Head of caudate nucleus (tissue), 42 donors: ENCODE data around the gene OR1K1.
"Not testable (repeated sequence)": the region's sequence is repeated elsewhere in the genome, so short reads cannot be mapped to it uniquely, and the experiment has no call there.

ENCODE experiments used
- DNase-seq, 42 donors: peaks; one replicate each; pipeline versions ENCODE4 v3.0.0 to v3.0.0-alpha.2; 2020 to 2021; ENCODE audit warnings: mixed read lengths in 7 of 42
- intact Hi-C: fragments of 100-400 bp; cut with DNase I; formaldehyde crosslinking; loops from one replicate; pipeline ENCODE4 v1.15.0; 2022

The OR1K1 gene

DNA sequence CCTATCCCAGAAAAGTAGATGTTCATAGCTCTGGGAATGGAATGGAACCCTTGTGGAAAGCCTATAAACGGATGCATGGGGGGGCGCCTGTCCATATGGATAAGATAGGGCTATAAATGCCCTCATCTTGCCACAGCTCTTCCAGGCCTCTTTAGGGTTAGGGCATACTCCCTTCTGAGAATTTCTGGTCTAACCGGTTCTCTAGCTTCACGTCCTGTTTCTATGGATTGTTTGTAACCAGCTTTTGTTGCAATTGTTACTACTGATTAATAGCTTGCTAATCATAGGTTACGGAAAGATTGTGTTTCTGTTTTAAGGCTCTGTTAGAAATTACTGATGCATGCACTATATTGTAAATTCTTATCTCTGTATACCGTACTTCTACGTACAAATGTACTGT is 9.3 kb downstream of the OR1K1 start:
- DNase-seq, intact Hi-C loops: not testable (repeated sequence)

- DNase-seq = peak; percentile 31 to 92 (median 81)
- intact Hi-C loops = loop anchor here (5.0 to 10.0 kb wide), 3 partner anchors 348 to 716 kb away; partner anchors contain the start of gene TTLL11
Observed at GRCh38 chr9:122810306-122810946, 10.5 kb downstream of the OR1K1 start.

DNA sequence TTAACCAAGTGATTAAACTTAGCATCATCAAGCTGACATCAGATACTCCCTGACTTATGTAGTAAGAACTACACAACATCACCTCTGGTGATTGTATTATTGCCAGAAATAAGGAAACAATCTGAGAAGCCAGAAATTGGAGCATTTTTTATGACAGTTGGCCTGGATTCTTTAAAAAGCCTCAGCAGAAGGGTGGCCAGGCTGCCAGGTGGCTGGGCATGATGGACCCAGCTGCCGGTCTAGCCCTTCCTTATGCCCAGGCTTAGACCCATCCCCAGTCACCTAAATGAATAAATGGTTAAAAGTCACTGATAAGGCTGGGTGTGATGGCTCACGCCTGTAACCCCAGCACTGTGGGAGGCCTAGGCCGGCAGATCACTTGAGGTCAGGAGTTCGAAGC is 12.8 kb downstream of the OR1K1 start:
- no peak for DNase-seq
- intact Hi-C loops = loop anchor here (5.0 to 10.0 kb wide), 3 partner anchors 350 to 718 kb away; partner anchors contain the start of gene TTLL11

GRCh38 chr9:122814545-122814944 is 14.6 kb downstream of the OR1K1 start:
- no peak for DNase-seq
- intact Hi-C loops = loop anchor here (5.0 to 10.0 kb wide), 3 partner anchors 352 to 720 kb away; partner anchors contain the start of gene TTLL11

DNA sequence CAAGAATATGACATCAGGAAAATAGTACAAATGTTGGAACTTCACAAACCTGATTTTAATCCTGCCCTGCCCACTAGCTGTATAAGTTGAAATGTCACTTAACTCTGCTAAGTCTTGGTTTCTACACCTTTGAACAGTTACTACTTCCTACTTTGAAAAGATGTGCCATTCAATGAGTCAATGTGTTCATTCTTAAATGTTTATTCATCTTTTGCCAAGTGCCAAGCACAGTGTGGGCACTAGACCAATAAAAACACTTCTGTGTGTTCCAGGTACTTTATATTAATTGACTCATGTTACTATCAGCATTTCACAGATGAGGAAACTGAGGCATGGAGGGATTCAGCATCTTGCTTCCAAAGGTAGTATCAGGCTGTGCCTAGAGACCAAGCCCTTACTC is 15.6 kb downstream of the OR1K1 start:
- intact Hi-C loops = loop anchor here (10.0 kb wide), 2 partner anchors 691 to 721 kb away; partner anchors contain the start of gene TTLL11
- DNase-seq = no peak

DNA sequence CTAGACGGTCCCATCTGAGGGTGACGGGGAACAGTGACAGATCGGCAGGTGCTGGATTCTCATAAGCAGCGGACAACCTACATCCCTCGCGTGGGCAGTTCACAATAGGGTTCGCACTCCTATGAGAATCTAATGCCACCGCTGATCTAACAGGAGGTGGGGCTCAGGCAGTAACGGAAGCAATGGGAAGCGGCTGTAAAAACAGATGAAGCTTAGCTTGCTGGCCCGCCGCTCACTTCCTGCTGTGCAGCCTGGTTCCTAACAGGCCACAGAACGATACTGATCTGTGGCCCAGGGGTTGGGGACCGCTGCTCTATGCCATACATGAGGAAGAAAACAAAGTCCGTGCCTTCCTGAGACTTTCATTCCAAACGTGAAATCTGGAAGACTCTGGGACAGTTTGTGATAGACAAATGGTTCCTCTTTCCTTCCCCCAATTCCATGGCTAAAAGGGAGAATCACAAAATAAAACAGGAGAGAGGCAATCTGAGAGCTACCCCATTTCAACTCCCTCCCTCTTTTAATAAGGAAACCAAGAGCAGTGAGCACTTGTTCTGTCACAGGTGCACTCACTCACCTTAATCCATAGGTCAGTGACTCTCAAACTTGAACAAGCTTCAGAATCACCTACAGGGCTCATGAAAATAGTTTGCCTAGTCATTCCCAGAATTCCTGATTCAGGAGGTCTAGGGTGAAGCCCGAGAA is 16.4 kb downstream of the OR1K1 start:
- peak in 5 of 42 donors; percentile 15 to 52 (median 23) for DNase-seq
- intact Hi-C loops = loop anchor here (10.0 kb wide), 2 partner anchors 692 to 722 kb away; partner anchors contain the start of gene TTLL11

DNA sequence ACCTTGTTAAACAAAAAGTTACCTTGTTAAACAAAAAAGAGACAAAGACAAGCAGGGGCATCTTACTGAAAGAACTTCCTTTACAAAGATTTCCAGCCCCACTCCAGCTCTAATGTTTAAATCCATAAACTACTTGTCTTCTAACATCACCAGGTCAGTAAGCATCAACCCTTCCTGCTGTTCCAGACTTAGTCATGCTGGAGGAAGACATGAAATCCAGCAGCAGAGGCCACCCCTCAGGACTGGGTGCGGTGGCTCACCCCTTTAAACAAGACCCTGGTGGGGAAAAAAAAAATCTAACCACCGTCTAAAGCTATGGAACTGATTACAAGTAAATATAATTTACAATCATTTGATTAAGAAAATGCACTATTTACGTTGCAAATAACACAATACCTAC is 19.4 kb downstream of the OR1K1 start:
- no peak for DNase-seq
- intact Hi-C loops = loop anchor here (10.0 kb wide), 2 partner anchors 695 to 725 kb away; partner anchors contain the start of gene TTLL11

DNA sequence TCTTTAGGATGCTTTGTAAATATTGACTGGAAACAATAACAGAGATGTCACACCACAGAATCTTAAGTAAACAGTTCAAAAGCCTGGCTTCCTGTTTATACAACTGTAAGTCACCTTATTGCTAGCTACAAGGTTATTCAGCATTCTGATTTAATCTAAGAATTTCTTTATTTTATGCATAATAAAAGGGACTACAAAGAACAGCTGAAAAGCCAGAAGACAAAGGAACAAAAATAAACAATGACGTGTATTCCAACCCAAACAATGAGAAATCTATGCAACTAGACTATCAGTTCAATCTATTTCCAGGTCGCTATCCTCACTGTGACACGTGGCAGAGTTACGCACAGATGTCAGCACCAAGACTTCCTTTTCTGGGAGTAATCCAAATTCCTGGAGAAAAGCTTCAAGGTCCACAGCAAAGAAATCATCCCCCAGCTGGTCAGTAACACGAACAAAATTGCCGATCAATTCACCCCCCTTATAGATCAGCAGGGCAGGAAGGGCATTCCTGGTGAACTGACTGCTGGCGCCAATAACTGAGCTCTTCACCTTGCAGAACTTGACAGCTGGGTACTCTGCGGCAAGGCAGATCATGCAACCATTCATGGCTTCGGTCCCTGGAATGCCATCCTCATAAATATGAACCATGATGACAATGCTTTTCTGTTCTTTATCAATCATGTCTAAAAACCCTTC is 20.0 kb downstream of the OR1K1 start:
- intact Hi-C loops = loop anchor here (10.0 kb wide), 2 partner anchors 695 to 725 kb away; partner anchors contain the start of gene TTLL11
- DNase-seq = peak in 1 of 42 donors; percentile 15

DNA sequence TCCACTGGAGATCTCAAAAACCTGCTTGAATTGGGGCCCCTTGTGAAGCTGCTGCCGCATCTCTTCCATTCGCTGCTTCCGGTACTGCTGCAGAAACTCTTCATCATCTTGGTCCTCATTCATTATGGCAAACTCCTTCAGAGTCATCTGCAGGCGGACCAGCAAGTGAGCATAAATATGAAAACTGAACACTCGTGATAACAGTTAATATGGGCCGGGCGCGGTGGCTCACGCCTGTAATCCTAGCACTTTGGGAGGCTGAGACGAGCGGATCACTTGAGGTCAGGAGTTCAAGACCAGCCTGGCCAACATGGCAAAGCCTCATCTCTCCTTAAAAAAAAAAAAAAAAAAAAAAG is 20.5 kb downstream of the OR1K1 start:
- intact Hi-C loops = no loop called here
- DNase-seq = no peak

DNA sequence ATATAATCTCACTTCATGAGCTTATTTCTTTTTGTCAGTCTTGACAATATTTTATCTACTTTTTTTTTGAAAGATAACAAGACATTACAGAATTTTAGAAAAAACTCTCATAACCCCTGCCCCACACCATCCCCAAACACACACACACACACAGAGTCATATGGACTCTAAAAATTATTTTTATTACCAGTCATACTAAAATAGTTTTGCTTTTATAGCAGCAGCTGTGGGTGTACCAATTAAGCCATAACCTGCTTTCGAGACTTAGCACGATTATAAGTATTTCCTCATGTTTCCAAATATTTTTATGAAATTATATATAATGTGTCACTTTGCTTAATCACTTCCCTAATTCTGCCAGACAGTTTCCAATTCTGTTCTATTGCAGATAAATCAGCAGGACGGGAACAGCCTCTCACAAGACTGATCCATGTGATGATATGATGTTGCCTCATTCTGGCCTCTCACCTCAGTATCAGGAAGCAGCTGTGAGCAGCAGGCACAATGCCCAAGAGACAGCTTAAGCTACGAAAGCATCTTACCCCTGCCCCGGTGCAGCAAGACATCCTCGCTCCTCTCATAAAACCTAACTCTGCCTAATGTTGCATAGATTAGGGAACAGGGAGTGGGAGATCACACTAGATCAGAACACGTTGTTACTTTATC is 21.5 kb downstream of the OR1K1 start:
- DNase-seq = peak in 35 of 42 donors; percentile 13 to 81 (median 48)
- intact Hi-C loops = no loop called here

- intact Hi-C loops = no loop called here
- DNase-seq = no peak
Observed at GRCh38 chr9:122822056-122822455, 22.1 kb downstream of the OR1K1 start.

DNA sequence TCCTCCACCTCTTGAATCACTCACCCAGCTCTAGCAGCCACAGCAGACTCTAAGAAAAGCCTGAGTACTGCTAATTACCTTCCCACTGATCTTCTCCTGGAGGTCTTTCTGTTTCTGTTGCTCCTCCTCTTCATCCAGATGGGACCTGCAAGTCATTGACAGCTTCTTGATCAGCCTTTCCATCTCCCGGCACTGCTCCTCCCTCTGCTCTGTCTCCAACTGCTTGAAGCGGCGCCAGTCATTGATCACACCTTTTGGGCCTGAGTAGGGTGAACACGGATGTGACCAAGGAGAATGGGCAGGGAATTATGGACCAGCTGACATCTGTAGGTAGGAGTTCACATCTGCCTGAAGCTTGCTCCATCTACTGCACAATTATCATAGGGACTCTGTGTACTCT is 23.0 kb downstream of the OR1K1 start:
- intact Hi-C loops = no loop called here
- DNase-seq = peak in 6 of 42 donors; percentile 11 to 48 (median 24)

- DNase-seq = peak in 3 of 42 donors; percentile 16 to 20 (median 20)
- intact Hi-C loops = loop anchor here (2.0 kb wide), 1 partner anchor 77 kb away; the partner anchor contains the start of gene RC3H2
Observed at GRCh38 chr9:122827761-122828093, 27.8 kb downstream of the OR1K1 start.

- not testable (repeated sequence) for DNase-seq
- intact Hi-C loops = loop anchor here (2.0 kb wide), 1 partner anchor 76 kb away; the partner anchor contains the start of gene RC3H2
Observed at GRCh38 chr9:122828965-122829284, 29.0 kb downstream of the OR1K1 start.

- intact Hi-C loops = no loop called here
- DNase-seq = no peak
Observed at GRCh38 chr9:122832194-122832593, 32.3 kb downstream of the OR1K1 start.

DNA sequence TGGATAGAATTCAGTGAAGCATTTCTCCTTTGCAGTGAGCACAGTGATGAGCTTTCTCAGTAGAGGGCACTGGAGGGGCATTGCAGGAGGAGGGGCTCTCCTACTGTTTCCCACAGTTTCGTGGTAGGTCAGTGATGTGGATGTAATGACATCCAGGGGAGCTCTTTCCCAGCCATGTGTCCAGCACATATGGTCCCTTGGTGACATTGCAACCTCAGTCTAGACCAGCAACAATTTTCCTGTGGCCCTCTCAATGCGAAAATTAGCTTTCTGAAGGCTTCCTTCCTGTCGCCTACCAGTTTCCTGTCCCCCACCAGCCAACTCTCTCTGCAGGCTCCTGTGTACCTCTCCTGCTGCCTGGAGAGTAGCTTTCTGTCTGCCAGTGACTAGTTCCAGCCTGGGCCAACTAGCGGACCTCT is 35.4 kb downstream of the OR1K1 start:
- no peak for DNase-seq
- intact Hi-C loops = no loop called here

GRCh38 chr9:122837266-122837850 is 37.4 kb downstream of the OR1K1 start:
- intact Hi-C loops = no loop called here
- no peak for DNase-seq

DNA sequence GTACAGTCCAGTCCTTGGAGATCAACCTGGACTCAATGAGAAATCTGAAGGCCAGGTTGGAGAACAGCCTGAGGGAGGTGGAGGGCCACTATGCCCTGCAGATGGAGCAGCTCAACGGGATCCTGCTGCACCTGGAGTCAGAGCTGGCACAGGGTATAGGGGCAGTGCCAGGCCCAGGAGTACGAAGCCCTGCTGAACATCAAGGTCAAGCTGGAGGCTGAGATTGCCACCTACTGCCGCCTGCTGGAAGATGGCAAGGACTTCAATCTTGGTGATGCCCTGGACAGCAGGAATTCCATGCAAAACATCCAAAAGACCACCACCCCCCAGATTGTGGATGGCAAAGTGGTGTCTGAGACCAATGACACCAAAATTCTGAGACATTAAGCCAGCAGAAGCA is 38.5 kb downstream of the OR1K1 start:
- intact Hi-C loops, DNase-seq: not testable (repeated sequence)

GRCh38 chr9:122841501-122841900 is 41.6 kb downstream of the OR1K1 start:
- no peak for DNase-seq
- intact Hi-C loops = no loop called here
